ENCODE data around the gene SLC29A3.

DNA sequence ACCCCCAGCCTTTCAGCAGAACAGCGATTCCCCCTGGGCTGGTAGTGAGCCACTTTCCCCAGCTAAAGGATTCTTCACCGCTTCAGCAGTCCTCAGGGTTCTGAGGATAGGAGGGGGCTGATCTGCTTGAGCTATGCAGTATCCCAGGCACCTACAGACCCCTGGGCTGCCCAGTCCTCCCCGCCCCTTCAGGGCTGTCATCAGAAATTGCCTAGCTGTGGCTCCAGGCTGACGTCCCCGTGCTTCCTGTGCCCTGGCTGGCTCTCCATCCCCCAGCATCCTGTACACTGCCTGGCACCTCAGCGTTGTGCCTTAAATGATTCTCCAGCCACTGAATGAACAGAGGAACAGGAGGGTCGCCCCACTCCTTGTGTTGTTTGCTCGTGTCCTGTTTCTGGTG, 39.2 kb downstream of the SLC29A3 start:
- TF ChIP-seq, protein P1, sequence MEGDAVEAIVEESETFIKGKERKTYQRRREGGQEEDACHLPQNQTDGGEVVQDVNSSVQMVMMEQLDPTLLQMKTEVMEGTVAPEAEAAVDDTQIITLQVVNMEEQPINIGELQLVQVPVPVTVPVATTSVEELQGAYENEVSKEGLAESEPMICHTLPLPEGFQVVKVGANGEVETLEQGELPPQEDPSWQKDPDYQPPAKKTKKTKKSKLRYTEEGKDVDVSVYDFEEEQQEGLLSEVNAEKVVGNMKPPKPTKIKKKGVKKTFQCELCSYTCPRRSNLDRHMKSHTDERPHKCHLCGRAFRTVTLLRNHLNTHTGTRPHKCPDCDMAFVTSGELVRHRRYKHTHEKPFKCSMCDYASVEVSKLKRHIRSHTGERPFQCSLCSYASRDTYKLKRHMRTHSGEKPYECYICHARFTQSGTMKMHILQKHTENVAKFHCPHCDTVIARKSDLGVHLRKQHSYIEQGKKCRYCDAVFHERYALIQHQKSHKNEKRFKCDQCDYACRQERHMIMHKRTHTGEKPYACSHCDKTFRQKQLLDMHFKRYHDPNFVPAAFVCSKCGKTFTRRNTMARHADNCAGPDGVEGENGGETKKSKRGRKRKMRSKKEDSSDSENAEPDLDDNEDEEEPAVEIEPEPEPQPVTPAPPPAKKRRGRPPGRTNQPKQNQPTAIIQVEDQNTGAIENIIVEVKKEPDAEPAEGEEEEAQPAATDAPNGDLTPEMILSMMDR (IDR thresholded peaks at IDR 0.05): no peak
- TF ChIP-seq POLR2AphosphoS5 (IDR thresholded peaks at IDR 0.05): no peak
- TF ChIP-seq POLR2A (IDR thresholded peaks at IDR 0.05): no peak
